Right lung (tissue), 5 donors: ENCODE results near the gene NRSN2. TPM values are rescaled to one million over a fixed set of nuclear protein-coding genes. Genes with fewer than 3 reads are reported as not detected.
"Not testable (repeated sequence)": the region's sequence is repeated elsewhere in the genome, so short reads cannot be mapped to it uniquely, and the experiment has no call there.

ENCODE experiments used
- DNase-seq, 2 donors: peaks; one replicate each; pipeline ENCODE4 v3.0.0-alpha.2; 2013
- polyA plus RNA-seq, 5 donors: library from polyadenylated mRNA; unstranded; fragments of 120-200 nt; gene quantifications; one replicate each; pipeline versions ENCODE4 v1.2.1 to v1.2.3, GENCODE V29; 2013; ENCODE audit warnings: inconsistent platforms in 1 of 5, low replicate concordance in 1 of 5; ENCODE audit not compliant: insufficient read length in 5 of 5, insufficient read depth in 1 of 5

Gene NRSN2
- polyA plus RNA-seq, 5 donors, result 33.9 to 43.7 (median 35.4) TPM

DNA sequence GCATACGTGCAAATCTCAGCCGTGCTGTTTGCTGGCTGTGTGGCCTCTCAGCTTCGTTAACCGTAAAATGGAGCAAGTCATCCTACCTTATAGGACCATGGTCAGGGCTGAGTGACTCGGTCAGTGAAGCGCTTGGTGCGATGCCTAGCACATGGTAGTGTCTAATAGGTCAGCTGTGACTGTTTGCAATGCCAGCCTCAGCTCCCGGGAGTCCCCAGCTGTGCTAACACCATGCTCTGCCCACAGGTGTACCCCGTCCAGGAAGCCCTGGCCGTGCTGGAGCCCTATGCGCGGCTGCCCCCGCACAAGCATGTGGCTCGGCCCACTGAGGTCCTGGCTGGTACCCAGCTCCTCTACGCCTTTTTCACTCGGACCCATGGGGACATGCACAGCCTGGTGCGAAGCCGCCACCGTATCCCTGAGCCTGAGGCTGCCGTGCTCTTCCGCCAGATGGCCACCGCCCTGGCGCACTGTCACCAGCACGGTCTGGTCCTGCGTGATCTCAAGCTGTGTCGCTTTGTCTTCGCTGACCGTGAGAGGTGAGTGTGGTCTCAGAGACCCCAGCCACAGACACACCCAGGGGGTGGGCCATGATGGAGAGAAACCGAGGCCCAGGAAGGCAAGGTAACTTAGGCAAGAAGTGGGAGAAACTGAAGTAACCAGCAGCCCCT, 44.3 kb downstream of the NRSN2 start:
- DNase-seq, result no peak

DNA sequence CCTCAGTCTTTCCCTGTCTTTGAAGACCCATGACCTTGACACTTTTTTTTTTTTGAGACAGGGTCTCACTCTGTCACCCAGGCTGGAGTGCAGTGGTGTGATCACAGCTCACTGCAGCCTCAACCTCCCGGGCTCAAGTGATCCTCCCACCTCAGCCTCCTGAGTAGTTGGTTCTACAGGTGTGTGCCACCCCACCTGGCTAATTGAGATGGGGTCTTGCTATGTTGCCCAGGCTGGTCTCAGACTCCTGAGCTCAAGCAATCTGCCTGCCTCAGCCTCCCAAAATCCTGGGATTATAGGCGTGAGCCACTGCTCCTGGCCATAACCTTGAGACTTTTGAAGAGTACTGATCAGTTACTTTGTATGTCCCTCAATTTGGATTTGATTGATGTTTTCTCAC, 46.4 kb downstream of the NRSN2 start:
- not testable (repeated sequence) for DNase-seq

DNA sequence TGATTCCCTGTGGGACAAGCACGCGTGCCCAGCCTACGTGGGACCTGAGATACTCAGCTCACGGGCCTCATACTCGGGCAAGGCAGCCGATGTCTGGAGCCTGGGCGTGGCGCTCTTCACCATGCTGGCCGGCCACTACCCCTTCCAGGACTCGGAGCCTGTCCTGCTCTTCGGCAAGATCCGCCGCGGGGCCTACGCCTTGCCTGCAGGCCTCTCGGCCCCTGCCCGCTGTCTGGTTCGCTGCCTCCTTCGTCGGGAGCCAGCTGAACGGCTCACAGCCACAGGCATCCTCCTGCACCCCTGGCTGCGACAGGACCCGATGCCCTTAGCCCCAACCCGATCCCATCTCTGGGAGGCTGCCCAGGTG, 49.3 kb downstream of the NRSN2 start:
- no peak for DNase-seq

- DNase-seq, result no peak
Observed at GRCh38 chr20:396619-397431, 49.9 kb downstream of the NRSN2 start.

GRCh38 chr20:397432-398237, 50.7 kb downstream of the NRSN2 start:
- DNase-seq, result no peak

DNA sequence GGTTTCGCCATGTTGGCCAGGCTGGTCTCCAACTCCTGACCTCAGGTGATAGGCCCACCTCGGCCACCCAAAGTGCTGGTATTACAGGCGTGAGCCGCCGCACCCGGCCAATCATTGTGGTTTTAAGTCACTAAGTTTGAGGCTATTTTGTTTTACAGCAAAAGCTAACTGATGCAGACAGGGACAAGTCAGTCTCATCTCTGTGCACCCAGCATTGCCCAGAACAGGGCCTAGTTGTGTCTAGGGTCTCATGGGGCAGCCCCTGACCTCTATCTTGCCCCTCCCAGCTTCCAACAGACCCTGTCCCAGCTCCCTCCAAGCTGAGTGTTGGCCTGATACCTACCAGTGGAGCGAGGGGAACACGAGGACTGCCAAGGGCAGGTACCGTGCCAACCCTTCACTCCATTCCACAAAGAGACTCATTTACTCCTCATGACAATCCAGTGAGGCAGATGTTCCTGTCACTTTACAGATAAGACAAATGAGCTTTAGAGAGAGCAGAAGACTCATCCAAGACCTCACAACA, 52.3 kb downstream of the NRSN2 start:
- DNase-seq, result no peak

DNA sequence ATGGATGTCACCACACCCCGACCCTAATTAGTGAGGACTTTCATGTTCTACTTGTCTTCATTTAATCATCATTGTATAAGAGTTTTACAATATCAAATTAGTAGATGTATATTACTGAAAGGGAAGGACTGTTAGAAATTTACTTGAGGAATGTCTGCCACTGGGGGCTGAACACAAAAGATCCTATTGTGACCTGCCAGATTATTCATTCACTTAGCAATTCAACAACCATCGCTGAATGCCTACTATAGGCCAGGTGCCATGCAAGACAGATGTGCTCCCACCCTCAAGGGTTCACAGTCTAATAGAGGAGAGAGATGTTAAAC, 53.2 kb downstream of the NRSN2 start:
- no peak for DNase-seq

DNA sequence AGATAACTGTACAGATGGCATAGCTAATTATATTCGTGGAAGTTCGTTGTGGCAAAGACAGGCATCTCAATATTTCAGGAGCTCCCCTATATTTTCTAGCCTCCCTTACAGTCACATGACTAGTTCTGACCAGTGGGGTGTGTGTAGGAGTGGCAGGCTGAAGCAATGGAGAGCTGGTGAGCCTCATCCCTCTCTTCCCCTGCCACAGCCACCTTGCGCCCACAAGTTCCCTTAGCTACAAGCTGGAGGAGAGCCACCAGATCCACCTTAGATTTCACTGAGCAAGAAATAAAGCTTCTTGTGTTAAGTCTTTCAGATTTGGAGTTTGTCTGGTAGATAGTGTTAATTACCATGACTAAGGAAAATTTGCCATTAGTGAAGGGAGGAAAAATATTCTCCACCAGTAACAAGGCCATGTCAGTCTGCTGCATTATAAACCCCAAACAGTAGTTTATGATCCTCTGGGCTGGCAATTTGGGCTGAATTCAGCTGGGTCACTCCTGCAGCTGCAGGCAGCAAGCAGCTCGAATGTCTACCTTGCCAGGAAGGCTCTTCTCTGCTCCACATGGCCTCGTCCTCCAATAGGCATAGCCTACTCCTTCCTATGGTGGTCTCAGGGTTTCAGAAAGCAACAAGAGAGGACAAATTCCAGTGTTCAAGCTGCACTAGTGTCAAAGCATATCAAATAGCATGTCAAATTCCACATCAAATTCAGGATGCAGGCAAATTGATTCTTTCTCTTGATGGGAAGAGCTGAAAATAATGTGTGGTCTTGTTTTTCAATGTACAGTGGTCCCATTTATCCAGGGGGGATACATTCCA, 53.8 kb downstream of the NRSN2 start:
- no peak for DNase-seq

DNA sequence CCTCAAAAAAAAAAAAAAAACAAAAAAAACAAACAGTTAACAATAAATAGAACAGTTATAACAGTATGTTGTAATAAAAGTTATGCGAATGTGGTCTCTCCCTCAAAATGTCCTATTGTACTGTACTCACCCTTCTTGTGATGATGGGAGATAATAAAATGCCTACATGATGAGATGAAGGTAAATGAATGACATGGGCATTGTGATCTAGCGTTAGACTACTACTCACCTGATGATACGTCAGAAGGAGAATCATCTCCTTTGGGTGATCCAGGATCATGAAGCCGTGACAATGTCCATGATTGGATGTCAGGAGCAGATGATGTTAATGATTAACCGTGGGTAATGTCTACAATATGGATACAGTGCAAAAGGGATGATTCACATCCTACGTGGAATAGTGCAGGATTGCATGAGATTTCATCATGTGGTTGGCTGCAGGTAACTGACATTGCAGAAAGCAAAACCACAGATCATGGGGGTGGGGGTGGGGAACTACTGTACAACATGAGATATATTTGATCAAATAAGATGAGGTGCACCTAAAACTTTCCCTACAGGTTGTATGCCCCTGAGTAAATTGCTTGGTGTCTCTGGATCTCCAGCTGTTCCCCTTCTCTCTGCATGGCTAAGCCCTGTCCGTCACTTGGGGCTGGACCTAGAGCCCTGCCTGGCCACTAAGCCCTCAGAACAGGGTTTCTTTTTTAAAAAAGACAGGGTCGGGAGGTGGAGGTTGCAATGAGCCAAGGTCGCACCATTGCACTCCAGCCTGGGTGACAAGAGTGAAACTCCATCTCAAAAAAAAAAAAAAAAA, 55.0 kb downstream of the NRSN2 start:
- DNase-seq, result no peak

GRCh38 chr20:402496-402885, 55.6 kb downstream of the NRSN2 start:
- DNase-seq, result no peak

DNA sequence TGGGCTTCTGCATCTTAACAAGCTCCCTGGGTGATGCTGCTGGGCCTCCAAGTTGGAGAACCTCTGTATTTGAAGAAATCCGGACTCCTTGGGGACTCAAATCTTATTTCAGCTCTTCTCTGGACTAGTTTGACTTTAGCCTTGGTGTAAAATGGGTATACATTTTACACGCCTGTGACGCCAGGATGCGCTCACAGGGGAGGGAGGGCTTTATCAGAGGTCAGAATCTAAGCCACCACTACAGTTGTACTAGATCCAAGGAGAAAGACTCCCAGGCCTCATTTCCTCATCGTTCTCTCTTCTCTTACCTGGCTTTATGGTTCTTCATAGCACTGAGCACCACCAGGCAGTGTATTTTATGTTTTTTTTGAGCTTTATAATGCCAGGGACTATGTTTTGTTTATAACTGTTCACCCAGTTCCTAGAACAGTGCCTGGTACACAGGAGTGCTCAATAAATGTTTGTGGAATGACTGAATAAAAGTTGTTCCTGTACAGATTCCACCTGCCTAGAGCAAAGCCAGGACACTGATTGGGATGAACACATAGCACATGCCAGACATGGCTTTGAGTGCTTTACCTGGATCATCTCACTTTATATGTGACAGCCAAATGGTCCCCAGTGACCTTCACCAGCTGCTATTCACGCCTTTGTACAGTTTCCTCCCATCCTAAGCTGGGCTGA, 56.1 kb downstream of the NRSN2 start:
- no peak for DNase-seq

GRCh38 chr20:403582-403957, 56.7 kb downstream of the NRSN2 start:
- no peak for DNase-seq

GRCh38 chr20:404088-404487, 57.2 kb downstream of the NRSN2 start:
- DNase-seq, result no peak

Other genes starting within 250 kb of the NRSN2 start
- gene DEFB126, start 204.5 kb upstream of the NRSN2 start, polyA plus RNA-seq, result not detected
- not detected for gene DEFB127, start 189.7 kb upstream of the NRSN2 start, polyA plus RNA-seq
- not detected for gene DEFB128, start 157.4 kb upstream of the NRSN2 start, polyA plus RNA-seq
- gene DEFB129, start 119.9 kb upstream of the NRSN2 start, polyA plus RNA-seq, result not detected
- not detected for gene DEFB132, start 89.4 kb upstream of the NRSN2 start, polyA plus RNA-seq
- gene C20orf96, start 56.4 kb upstream of the NRSN2 start, polyA plus RNA-seq, result 10 to 100 TPM; 38.9 to 48.4 (median 45.2) TPM
- 10 to 100 TPM; 40.2 to 50.2 (median 43.3) TPM for gene ZCCHC3, start 49.5 kb upstream of the NRSN2 start, polyA plus RNA-seq
- gene SOX12, start 21.6 kb upstream of the NRSN2 start, polyA plus RNA-seq, result 10 to 100 TPM; 23.6 to 46.6 (median 30.8) TPM
- 10 to 100 TPM in 2 of 5 donors, 1 to 10 TPM in 3; 7.9 to 13.4 (median 10.0) TPM for gene TRIB3, start 33.6 kb downstream of the NRSN2 start, polyA plus RNA-seq
- 100 to 1,000 TPM in 1 of 5 donors, 10 to 100 TPM in 4; 84.0 to 104 (median 99.4) TPM for gene RBCK1, start 61.2 kb downstream of the NRSN2 start, polyA plus RNA-seq
- 10 to 100 TPM; 32.7 to 39.5 (median 36.3) TPM for gene TBC1D20, start 115.4 kb downstream of the NRSN2 start, polyA plus RNA-seq
- 100 to 1,000 TPM; 103 to 163 (median 140) TPM for gene CSNK2A1, start 196.7 kb downstream of the NRSN2 start, polyA plus RNA-seq